GM12874 (cell line): ENCODE results near the gene TNFAIP2.

Experiments used
- CTCF ChIP-seq: IDR thresholded peaks from 2 replicates; pipeline ENCODE4 v1.5.1; 2011; ENCODE audit warnings: low read depth, mild to moderate bottlenecking, control low read depth, low read length, moderate library complexity; ENCODE audit not compliant: insufficient read depth

The TNFAIP2 gene

GRCh38 chr14:103084021-103084919 lies 39.0 kb upstream of the TNFAIP2 start, which contains the start of gene LBHD2:
Gene LBHD2, plus strand, starts transcription at chr14:103084210. Its CDS starts 1,803 bp downstream, at chr14:103086013.
- no peak for TF ChIP-seq CTCF

- TF ChIP-seq CTCF = 0 out of 2 replicates have a peak, but pooled peaks have one; percentile 6
Observed at GRCh38 chr14:103085106-103086091, 37.9 kb upstream of the TNFAIP2 start.

GRCh38 chr14:103086771-103087342 lies 36.4 kb upstream of the TNFAIP2 start:
- no peak for TF ChIP-seq CTCF

GRCh38 chr14:103087343-103087835 lies 35.9 kb upstream of the TNFAIP2 start:
- no peak for TF ChIP-seq CTCF

GRCh38 chr14:103088921-103089320 lies 34.3 kb upstream of the TNFAIP2 start:
- no peak for TF ChIP-seq CTCF

- TF ChIP-seq CTCF = no peak
Observed at GRCh38 chr14:103089386-103090335, 33.6 kb upstream of the TNFAIP2 start.
